ENCODE data around the gene KISS1R. TPM values are rescaled to one million over a fixed set of nuclear protein-coding genes. Genes with fewer than 3 reads are reported as not detected.

Gene KISS1R
- total RNA-seq, 1 experiment from 2014 or later: 16.6 TPM

- H3K27me3 Mint-ChIP-seq (ENCODE audit: insufficient read depth, unreplicated experiment): no peaks in the 10 kb centered on the region
- Histone ChIP-seq H3K27me3 (replicated peaks; ENCODE audit: control insufficient read depth, insufficient read depth, low read length) (no peaks in the 10 kb centered on the region), H3K4me1 (peaks cover 3% of the 10 kb centered on the region; the same call in 1 of the 2 replicates), H3K4me3 (ENCODE audit: low read depth, low read length) (no peak overlapping the region), H3K36me3 (ENCODE audit: control insufficient read depth, insufficient read depth, low read length) (peaks cover 7% of the 10 kb centered on the region), H3K9me3 (no peaks in the 10 kb centered on the region)
- peak overlapping the region; percentile 43 for H3K27ac Mint-ChIP-seq (ENCODE audit: unreplicated experiment)
- POLR2A ChIA-PET: no interaction called here
- H3K4me1 Mint-ChIP-seq (ENCODE audit: low read depth, unreplicated experiment): no peaks in the 10 kb centered on the region
- no peak for DNase-seq
- H3K9me3 Mint-ChIP-seq (ENCODE audit: unreplicated experiment): no peaks in the 10 kb centered on the region
- no peak for TF ChIP-seq CTCF (IDR thresholded peaks at IDR 0.05; ENCODE audit: insufficient read depth in 1 of 2, low read depth in 1 of 2, low read length in 1 of 2, severe bottlenecking in 1 of 2, unreplicated experiment in 1 of 2)
- no TSS peak for BruUV-seq (replicated peaks)
- CTCF ChIA-PET: no interaction called here
- intact Hi-C loops (cut with micrococcal nuclease; ENCODE audit: unreplicated experiment): no loop called here
- H3K4me3 Mint-ChIP-seq (ENCODE audit: unreplicated experiment): no peak overlapping the region
- H3K36me3 Mint-ChIP-seq (ENCODE audit: insufficient read depth, unreplicated experiment): peaks cover 88% of the 10 kb centered on the region
These were observed 24.4 kb downstream of the KISS1R start for GRCh38 chr19:941292-942132.

- no peak overlapping the region for H3K4me3 Mint-ChIP-seq (ENCODE audit: unreplicated experiment)
- H3K4me3 ChIP-seq (ENCODE audit: low read depth, low read length): no peak overlapping the region
- CTCF ChIA-PET: no interaction called here
- peaks cover 88% of the 10 kb centered on the region for H3K36me3 Mint-ChIP-seq (ENCODE audit: insufficient read depth, unreplicated experiment)
- intact Hi-C loops (cut with micrococcal nuclease; ENCODE audit: unreplicated experiment): no loop called here
- POLR2A ChIA-PET: no interaction called here
- H3K4me1 ChIP-seq: peaks cover 5% of the 10 kb centered on the region; the same call in 1 of the 2 replicates
- H3K4me1 Mint-ChIP-seq (ENCODE audit: low read depth, unreplicated experiment): no peaks in the 10 kb centered on the region
- H3K27me3 ChIP-seq (replicated peaks; ENCODE audit: control insufficient read depth, insufficient read depth, low read length): no peaks in the 10 kb centered on the region
- DNase-seq: no peak
- no peaks in the 10 kb centered on the region for H3K9me3 ChIP-seq
- H3K9me3 Mint-ChIP-seq (ENCODE audit: unreplicated experiment): no peaks in the 10 kb centered on the region
- H3K36me3 ChIP-seq (ENCODE audit: control insufficient read depth, insufficient read depth, low read length): peaks cover 7% of the 10 kb centered on the region
- BruUV-seq (replicated peaks): no TSS peak
- no peaks in the 10 kb centered on the region for H3K27me3 Mint-ChIP-seq (ENCODE audit: insufficient read depth, unreplicated experiment)
- no peak overlapping the region for H3K27ac Mint-ChIP-seq (ENCODE audit: unreplicated experiment)
- no peak for TF ChIP-seq CTCF (IDR thresholded peaks at IDR 0.05; ENCODE audit: insufficient read depth in 1 of 2, low read depth in 1 of 2, low read length in 1 of 2, severe bottlenecking in 1 of 2, unreplicated experiment in 1 of 2)
These were observed 25.1 kb downstream of the KISS1R start for GRCh38 chr19:942133-942645.

GRCh38 chr19:943551-944170 lies 26.5 kb downstream of the KISS1R start:
- H3K4me3 ChIP-seq (ENCODE audit: low read depth, low read length): no peak overlapping the region
- Mint-ChIP-seq H3K27me3 (ENCODE audit: insufficient read depth, unreplicated experiment) (no peaks in the 10 kb centered on the region), H3K27ac (ENCODE audit: unreplicated experiment) (no peak overlapping the region), H3K4me1 (ENCODE audit: low read depth, unreplicated experiment) (peaks cover 6% of the 10 kb centered on the region), H3K9me3 (ENCODE audit: unreplicated experiment) (no peaks in the 10 kb centered on the region), H3K4me3 (ENCODE audit: unreplicated experiment) (no peak overlapping the region), H3K36me3 (ENCODE audit: insufficient read depth, unreplicated experiment) (peaks cover 88% of the 10 kb centered on the region)
- peaks cover 5% of the 10 kb centered on the region for H3K36me3 ChIP-seq (ENCODE audit: control insufficient read depth, insufficient read depth, low read length)
- intact Hi-C loops (cut with micrococcal nuclease; ENCODE audit: unreplicated experiment): no loop called here
- H3K4me1 ChIP-seq: peaks cover 18% of the 10 kb centered on the region
- H3K27me3 ChIP-seq (replicated peaks; ENCODE audit: control insufficient read depth, insufficient read depth, low read length): no peaks in the 10 kb centered on the region
- no peak for DNase-seq
- H3K9me3 ChIP-seq: no peaks in the 10 kb centered on the region
- no TSS peak for BruUV-seq (replicated peaks)
- POLR2A ChIA-PET: no interaction called here
- CTCF ChIA-PET: interaction anchor here (0.7 kb wide), 1 partner anchor 1110 kb away, joined by 3 read pairs; no protein-coding TSS in a partner anchor
- no peak for TF ChIP-seq CTCF (IDR thresholded peaks at IDR 0.05; ENCODE audit: insufficient read depth in 1 of 2, low read depth in 1 of 2, low read length in 1 of 2, severe bottlenecking in 1 of 2, unreplicated experiment in 1 of 2)
